Right atrium auricular region (tissue), 2 donors: ENCODE results near the gene RBM24. TPM values are rescaled to one million over a fixed set of nuclear protein-coding genes. Genes with fewer than 3 reads are reported as not detected.
A peak's percentile ranks its signal among the peaks of the same experiment; 100 is the strongest.
"Not testable (repeated sequence)": the region's sequence is repeated elsewhere in the genome, so short reads cannot be mapped to it uniquely, and the experiment has no call there.

Experiments
- DNase-seq: peaks from one replicate; pipeline ENCODE4 v3.0.0-alpha.2; 2019; ENCODE audit warnings: low spot score
- H3K27ac ChIP-seq, 2 donors: fragments of 200-600 bp; sonication (generic); 1 replicate in 1 of 2; 2 replicates in 1 of 2; pipeline ENCODE4 v1.5.1; 2016 to 2019
- H3K27me3 ChIP-seq, 2 donors: fragments of 200-600 bp; sonication (generic); one replicate each; pipeline versions ENCODE4 v1.5.1 to v1.6.0; 2017 to 2019
- H3K36me3 ChIP-seq: fragments of 200-600 bp; sonication (generic); one replicate; pipeline ENCODE4 v1.5.1; 2016
- H3K4me1 ChIP-seq, 2 donors: fragments of 200-600 bp; sonication (generic); one replicate each; pipeline versions ENCODE4 v1.5.1 to v1.6.0; 2017 to 2019
- H3K4me3 ChIP-seq, 2 donors: fragments of 200-600 bp; sonication (generic); 1 replicate in 1 of 2; 2 replicates in 1 of 2; pipeline ENCODE4 v1.5.1; 2017 to 2019; ENCODE audit warnings: mild to moderate bottlenecking in 1 of 2, moderate library complexity in 1 of 2
- H3K9me3 ChIP-seq, 2 donors: fragments of 200-600 bp; sonication (generic); one replicate each; pipeline ENCODE4 v1.5.1; 2019
- CTCF ChIP-seq, 2 donors: fragments of 200-600 bp; sonication (generic); IDR thresholded peaks; one replicate each; pipeline ENCODE4 v1.5.1; 2019; ENCODE audit warnings: antibody characterized with exemption in 2 of 2
- total RNA-seq, 2 donors: library from RNA; depleted of rRNA; stranded (reverse); fragments of >200 nt; gene quantifications; one replicate each; pipeline ENCODE4 v1.1.0, GENCODE V29; 2016

RBM24 gene
- total RNA-seq, 2 donors from 2014 or later, result 133 to 194 TPM

GRCh38 chr6:17311595-17312311, 30.6 kb downstream of the RBM24 start:
- TF ChIP-seq CTCF (IDR thresholded peaks at IDR 0.05), result no peak
- Histone ChIP-seq H3K9me3 (no peaks in the 10 kb centered on the region), H3K4me3 (no peak overlapping the region), H3K4me1 (no peaks in the 10 kb centered on the region), H3K27me3 (no peaks in the 10 kb centered on the region), H3K36me3 (no peaks in the 10 kb centered on the region), H3K27ac (peak overlapping the region; percentile 5 to 62)
- DNase-seq, result no peak

- not testable (repeated sequence) for H3K4me3 ChIP-seq, H3K27ac ChIP-seq, H3K36me3 ChIP-seq, DNase-seq, H3K4me1 ChIP-seq, H3K9me3 ChIP-seq, H3K27me3 ChIP-seq
Measured at GRCh38 chr6:17313238-17313637, 32.1 kb downstream of the RBM24 start.

GRCh38 chr6:17313971-17314370, 32.8 kb downstream of the RBM24 start:
- Histone ChIP-seq H3K36me3 (no peaks in the 10 kb centered on the region), H3K4me1 (no peaks in the 10 kb centered on the region), H3K27ac (no peak overlapping the region), H3K4me3 (no peak overlapping the region), H3K27me3 (no peaks in the 10 kb centered on the region), H3K9me3 (no peaks in the 10 kb centered on the region)
- no peak for DNase-seq
- TF ChIP-seq CTCF (IDR thresholded peaks at IDR 0.05), result no peak

- DNase-seq, result no peak
- H3K27ac ChIP-seq, result no peak overlapping the region
- no peaks in the 10 kb centered on the region for H3K27me3 ChIP-seq
- H3K9me3 ChIP-seq, result no peaks in the 10 kb centered on the region
- H3K4me1 ChIP-seq, result no peaks in the 10 kb centered on the region
- no peaks in the 10 kb centered on the region for H3K36me3 ChIP-seq
- TF ChIP-seq CTCF (IDR thresholded peaks at IDR 0.05), result no peak
- H3K4me3 ChIP-seq, result no peak overlapping the region
Measured at GRCh38 chr6:17315262-17315661, 34.1 kb downstream of the RBM24 start.

GRCh38 chr6:17318435-17319165, 37.4 kb downstream of the RBM24 start:
- H3K27ac ChIP-seq, result peak overlapping the region; percentile 2 to 29

GRCh38 chr6:17320266-17320665, 39.1 kb downstream of the RBM24 start:
- H3K9me3 ChIP-seq, DNase-seq, H3K27ac ChIP-seq, H3K27me3 ChIP-seq, H3K4me3 ChIP-seq, H3K36me3 ChIP-seq, H3K4me1 ChIP-seq: not testable (repeated sequence)

More at GRCh38 chr6:17318435-17319165, 37.4 kb downstream of the RBM24 start:
- Histone ChIP-seq H3K4me3 (no peak overlapping the region), H3K4me1 (no peaks in the 10 kb centered on the region), H3K27me3 (no peaks in the 10 kb centered on the region), H3K36me3 (no peaks in the 10 kb centered on the region), H3K9me3 (no peaks in the 10 kb centered on the region)
- no peak for DNase-seq
- no peak for TF ChIP-seq CTCF (IDR thresholded peaks at IDR 0.05)
